ENCODE results near the gene ARF6. TPM values are rescaled to one million over a fixed set of nuclear protein-coding genes. Genes with fewer than 3 reads are reported as not detected.

Gene ARF6
- polyA plus RNA-seq, 1 donor from 2014 or later: 24.1 TPM

DNA sequence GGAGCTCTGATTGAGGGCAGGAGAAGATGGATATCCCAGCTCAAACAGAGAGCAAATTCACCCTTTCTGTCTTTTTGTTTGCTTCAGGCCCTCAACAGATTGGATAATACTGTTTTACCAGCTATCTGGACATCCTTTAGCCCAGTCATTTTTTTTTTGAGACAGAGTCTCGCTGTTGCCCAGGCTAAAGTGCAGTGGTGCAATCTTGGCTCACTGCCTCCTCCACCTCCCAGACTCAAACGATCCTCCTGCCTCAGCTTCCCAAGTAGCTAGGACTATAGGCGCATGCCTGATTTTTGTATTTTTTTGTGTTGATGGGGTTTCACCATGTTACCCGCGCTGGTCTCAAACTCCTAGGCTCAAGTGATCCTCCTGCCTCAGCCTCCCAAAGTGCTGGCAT, 40.8 kb downstream of the ARF6 start:
- Histone ChIP-seq H3K36me3 (ENCODE audit: insufficient read depth, low read length) (no peaks in the 10 kb centered on the region), H3K79me2 (replicated peaks; ENCODE audit: insufficient read depth, low read length) (no peaks in the 10 kb centered on the region), H2AFZ (ENCODE audit: low read depth, low read length) (no peak overlapping the region), H3K9ac (ENCODE audit: low read length) (no peak overlapping the region), H3K4me3 (ENCODE audit: low read length) (no peak overlapping the region), H3K9me2 (ENCODE audit: insufficient read depth, low read length) (no peaks in the 10 kb centered on the region), H3K27me3 (ENCODE audit: insufficient read depth, low read depth, low read length) (no peaks in the 10 kb centered on the region), H3K27ac (ENCODE audit: low read length) (no peak overlapping the region), H4K20me1 (ENCODE audit: insufficient read depth) (no peaks in the 10 kb centered on the region), H3F3A (ENCODE audit: insufficient read depth, low read length, poor library complexity, severe bottlenecking) (no peaks in the 10 kb centered on the region), H3K4me2 (ENCODE audit: low read length) (no peak overlapping the region), H3K9me3 (ENCODE audit: low read length) (no peaks in the 10 kb centered on the region)
- no peak for TF ChIP-seq EZH2 (IDR thresholded peaks at IDR 0.05; ENCODE audit: borderline replicate concordance, insufficient read depth, low read length, poor library complexity, severe bottlenecking)
- TF ChIP-seq, protein P1, sequence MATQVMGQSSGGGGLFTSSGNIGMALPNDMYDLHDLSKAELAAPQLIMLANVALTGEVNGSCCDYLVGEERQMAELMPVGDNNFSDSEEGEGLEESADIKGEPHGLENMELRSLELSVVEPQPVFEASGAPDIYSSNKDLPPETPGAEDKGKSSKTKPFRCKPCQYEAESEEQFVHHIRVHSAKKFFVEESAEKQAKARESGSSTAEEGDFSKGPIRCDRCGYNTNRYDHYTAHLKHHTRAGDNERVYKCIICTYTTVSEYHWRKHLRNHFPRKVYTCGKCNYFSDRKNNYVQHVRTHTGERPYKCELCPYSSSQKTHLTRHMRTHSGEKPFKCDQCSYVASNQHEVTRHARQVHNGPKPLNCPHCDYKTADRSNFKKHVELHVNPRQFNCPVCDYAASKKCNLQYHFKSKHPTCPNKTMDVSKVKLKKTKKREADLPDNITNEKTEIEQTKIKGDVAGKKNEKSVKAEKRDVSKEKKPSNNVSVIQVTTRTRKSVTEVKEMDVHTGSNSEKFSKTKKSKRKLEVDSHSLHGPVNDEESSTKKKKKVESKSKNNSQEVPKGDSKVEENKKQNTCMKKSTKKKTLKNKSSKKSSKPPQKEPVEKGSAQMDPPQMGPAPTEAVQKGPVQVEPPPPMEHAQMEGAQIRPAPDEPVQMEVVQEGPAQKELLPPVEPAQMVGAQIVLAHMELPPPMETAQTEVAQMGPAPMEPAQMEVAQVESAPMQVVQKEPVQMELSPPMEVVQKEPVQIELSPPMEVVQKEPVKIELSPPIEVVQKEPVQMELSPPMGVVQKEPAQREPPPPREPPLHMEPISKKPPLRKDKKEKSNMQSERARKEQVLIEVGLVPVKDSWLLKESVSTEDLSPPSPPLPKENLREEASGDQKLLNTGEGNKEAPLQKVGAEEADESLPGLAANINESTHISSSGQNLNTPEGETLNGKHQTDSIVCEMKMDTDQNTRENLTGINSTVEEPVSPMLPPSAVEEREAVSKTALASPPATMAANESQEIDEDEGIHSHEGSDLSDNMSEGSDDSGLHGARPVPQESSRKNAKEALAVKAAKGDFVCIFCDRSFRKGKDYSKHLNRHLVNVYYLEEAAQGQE (IDR thresholded peaks at IDR 0.05; ENCODE audit: borderline replicate concordance): no peak
- no peak for TF ChIP-seq EP300 (conservative IDR thresholded peaks at IDR 0.05; ENCODE audit: poor library complexity, severe bottlenecking)
- no peak for TF ChIP-seq RAD21 (conservative IDR thresholded peaks at IDR 0.05)
- no peak for TF ChIP-seq POLR2AphosphoS5 (IDR thresholded peaks at IDR 0.05)
- no peak for TF ChIP-seq MXI1 (conservative IDR thresholded peaks at IDR 0.05; ENCODE audit: poor library complexity, severe bottlenecking)
- TF ChIP-seq TAF1 (IDR thresholded peaks at IDR 0.05; ENCODE audit: low read depth): no peak
- TF ChIP-seq, protein P2, sequence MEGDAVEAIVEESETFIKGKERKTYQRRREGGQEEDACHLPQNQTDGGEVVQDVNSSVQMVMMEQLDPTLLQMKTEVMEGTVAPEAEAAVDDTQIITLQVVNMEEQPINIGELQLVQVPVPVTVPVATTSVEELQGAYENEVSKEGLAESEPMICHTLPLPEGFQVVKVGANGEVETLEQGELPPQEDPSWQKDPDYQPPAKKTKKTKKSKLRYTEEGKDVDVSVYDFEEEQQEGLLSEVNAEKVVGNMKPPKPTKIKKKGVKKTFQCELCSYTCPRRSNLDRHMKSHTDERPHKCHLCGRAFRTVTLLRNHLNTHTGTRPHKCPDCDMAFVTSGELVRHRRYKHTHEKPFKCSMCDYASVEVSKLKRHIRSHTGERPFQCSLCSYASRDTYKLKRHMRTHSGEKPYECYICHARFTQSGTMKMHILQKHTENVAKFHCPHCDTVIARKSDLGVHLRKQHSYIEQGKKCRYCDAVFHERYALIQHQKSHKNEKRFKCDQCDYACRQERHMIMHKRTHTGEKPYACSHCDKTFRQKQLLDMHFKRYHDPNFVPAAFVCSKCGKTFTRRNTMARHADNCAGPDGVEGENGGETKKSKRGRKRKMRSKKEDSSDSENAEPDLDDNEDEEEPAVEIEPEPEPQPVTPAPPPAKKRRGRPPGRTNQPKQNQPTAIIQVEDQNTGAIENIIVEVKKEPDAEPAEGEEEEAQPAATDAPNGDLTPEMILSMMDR (IDR thresholded peaks at IDR 0.05; ENCODE audit: poor library complexity, severe bottlenecking): no peak
- no peak for TF ChIP-seq SMC3 (conservative IDR thresholded peaks at IDR 0.05; ENCODE audit: poor library complexity)

DNA sequence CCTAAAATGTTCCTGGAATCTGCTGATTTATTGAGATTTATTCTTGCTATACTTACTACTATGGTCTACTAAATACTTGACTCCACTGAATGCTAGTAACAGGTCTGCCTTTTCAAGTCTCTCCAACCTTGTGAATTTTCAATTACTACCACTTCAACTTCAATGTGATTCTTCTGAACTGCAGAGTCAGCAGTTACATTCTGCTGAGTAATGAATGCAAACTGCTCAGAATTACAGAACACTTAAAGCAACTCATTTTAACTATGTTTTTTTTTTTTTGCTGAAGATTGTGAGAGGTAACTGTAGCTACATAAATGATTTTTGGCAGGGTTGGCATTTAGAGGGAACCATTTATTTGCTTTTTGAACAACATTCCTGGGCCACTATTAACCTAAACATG, 41.8 kb downstream of the ARF6 start:
- TF ChIP-seq, protein P1 (IDR thresholded peaks at IDR 0.05; ENCODE audit: borderline replicate concordance): no peak
- TF ChIP-seq POLR2AphosphoS5 (IDR thresholded peaks at IDR 0.05): no peak
- no peak for TF ChIP-seq RAD21 (conservative IDR thresholded peaks at IDR 0.05)
- no peak for TF ChIP-seq EP300 (conservative IDR thresholded peaks at IDR 0.05; ENCODE audit: poor library complexity, severe bottlenecking)
- TF ChIP-seq MXI1 (conservative IDR thresholded peaks at IDR 0.05; ENCODE audit: poor library complexity, severe bottlenecking): no peak
- TF ChIP-seq TAF1 (IDR thresholded peaks at IDR 0.05; ENCODE audit: low read depth): no peak
- TF ChIP-seq, protein P2 (IDR thresholded peaks at IDR 0.05; ENCODE audit: poor library complexity, severe bottlenecking): no peak
- no peak for TF ChIP-seq SMC3 (conservative IDR thresholded peaks at IDR 0.05; ENCODE audit: poor library complexity)
- TF ChIP-seq EZH2 (IDR thresholded peaks at IDR 0.05; ENCODE audit: borderline replicate concordance, insufficient read depth, low read length, poor library complexity, severe bottlenecking): no peak
- Histone ChIP-seq H2AFZ (ENCODE audit: low read depth, low read length) (no peak overlapping the region), H3K36me3 (ENCODE audit: insufficient read depth, low read length) (no peaks in the 10 kb centered on the region), H3K4me2 (ENCODE audit: low read length) (no peak overlapping the region), H3K79me2 (replicated peaks; ENCODE audit: insufficient read depth, low read length) (no peaks in the 10 kb centered on the region), H3K9me2 (ENCODE audit: insufficient read depth, low read length) (no peaks in the 10 kb centered on the region), H3F3A (ENCODE audit: insufficient read depth, low read length, poor library complexity, severe bottlenecking) (no peaks in the 10 kb centered on the region), H3K27me3 (ENCODE audit: insufficient read depth, low read depth, low read length) (no peaks in the 10 kb centered on the region), H4K20me1 (ENCODE audit: insufficient read depth) (no peaks in the 10 kb centered on the region), H3K27ac (ENCODE audit: low read length) (no peak overlapping the region), H3K4me3 (ENCODE audit: low read length) (no peak overlapping the region), H3K9ac (ENCODE audit: low read length) (no peak overlapping the region), H3K9me3 (ENCODE audit: low read length) (no peaks in the 10 kb centered on the region)
